GM19463 (cell line): ENCODE results near the gene PRXL2C.
"Not testable (repeated sequence)": the region's sequence is repeated elsewhere in the genome, so short reads cannot be mapped to it uniquely, and the experiment has no call there.

Experiments used
- ATAC-seq: cut with Tn5 transposase; IDR thresholded peaks from one replicate; pipeline ENCODE4 v1.9.1; 2021; ENCODE audit warnings: mild to moderate bottlenecking, moderate library complexity; ENCODE audit not compliant: unreplicated experiment

Gene PRXL2C

GRCh38 chr9:96649620-96650324, 5.3 kb downstream of the PRXL2C start:
- ATAC-seq: no peak

DNA sequence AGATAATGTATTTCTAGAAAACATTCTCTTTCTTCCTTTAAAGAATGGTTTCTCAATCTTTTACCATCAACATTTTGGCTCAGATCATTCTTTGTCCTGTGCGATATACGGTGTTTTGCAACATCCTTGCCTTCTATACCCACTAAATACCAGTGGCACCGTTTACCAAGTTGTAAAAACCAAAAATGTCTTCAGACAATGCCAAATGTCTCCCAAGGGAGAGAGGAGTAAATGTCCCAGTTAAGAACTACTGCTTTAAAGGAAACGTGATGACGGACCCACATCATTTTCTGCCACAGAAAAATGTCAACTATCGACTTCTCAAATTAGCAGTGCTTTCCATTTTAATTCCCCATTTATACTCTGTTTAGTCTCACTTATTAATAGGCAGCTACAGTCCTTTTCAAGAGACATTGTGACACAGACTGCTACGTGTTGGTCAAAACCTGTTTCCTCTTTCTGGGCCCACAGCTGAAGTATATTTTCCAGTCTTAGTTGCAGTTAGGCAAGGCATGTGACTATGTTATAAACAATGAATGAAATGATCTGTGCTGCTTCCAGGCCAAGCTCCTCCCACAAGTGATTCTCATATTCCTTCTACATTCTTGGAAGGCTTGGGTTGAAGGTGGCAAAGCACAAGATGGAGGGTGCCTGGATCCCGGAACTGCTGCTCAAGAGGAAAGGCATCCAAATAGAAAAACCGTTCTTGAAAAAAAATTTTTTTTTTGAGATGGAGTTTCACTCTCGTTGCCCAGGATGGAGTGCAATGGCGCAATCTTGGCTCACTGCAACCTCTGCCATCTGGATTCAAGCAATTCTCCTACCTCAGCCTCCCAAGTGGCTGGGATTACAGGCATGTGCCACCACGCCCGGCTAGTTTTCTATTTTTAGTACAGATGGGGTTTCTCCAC, 8.8 kb downstream of the PRXL2C start:
- ATAC-seq: no peak

DNA sequence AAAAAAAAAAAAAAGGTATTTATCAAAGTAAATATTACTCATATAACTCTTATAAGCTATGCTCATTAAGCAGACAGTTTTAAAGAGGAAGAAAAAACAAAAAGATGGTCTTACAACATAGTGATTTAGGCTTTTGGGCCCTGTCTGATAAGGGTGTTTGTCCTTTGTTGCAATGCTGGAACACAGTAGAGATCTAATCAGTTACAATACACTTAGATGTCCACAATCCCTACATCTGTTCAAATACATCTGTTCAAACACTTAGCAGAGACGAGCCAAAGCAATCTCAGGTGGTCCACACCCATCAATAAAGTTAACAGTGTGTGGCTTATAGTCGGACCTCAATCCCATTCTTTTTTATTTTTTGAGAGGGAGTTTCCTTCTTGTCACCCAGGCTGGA, 11.0 kb downstream of the PRXL2C start:
- no peak for ATAC-seq

DNA sequence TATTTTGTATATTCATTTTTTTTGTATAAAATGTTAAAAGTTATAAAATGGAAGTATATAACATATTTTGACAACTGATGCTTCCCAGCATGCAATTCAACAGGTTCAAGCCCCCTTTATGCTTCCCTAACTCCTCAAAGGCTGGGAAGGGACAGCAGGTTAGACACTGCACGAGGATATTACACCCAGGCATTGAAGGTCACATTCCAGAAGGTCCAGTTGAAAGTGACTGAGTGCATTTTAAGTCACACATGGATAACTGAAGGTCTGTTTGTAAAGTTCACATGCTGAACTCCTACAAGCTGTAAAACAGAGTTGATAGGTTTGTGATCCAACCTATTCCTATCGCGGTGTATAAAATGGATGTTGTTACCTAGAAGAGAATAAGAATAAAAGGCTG, 13.6 kb downstream of the PRXL2C start:
- no peak for ATAC-seq

- no peak for ATAC-seq
These were observed 16.3 kb downstream of the PRXL2C start for GRCh38 chr9:96638606-96639364.

DNA sequence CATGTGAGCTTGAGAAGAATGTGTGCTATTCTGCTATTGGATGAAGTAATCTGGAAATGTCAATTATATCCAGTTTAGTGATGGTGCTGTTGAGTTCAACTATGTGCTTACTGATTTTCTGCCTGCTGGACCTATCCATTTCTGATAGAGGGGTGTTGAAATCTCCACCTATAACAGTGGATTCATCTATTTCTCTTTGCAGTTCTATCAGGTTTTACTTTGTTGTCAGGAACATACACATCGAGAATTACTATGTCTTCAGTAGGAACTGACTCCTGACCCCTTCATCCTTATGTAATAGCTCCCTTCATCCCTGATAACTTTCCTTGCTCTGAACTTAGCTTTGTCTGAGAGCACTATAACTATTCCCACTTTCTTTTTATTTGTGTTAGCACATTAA, 18.7 kb downstream of the PRXL2C start:
- no peak for ATAC-seq

GRCh38 chr9:96633579-96633978, 21.5 kb downstream of the PRXL2C start:
- ATAC-seq: not testable (repeated sequence)

GRCh38 chr9:96626912-96627311, 28.2 kb downstream of the PRXL2C start:
- no peak for ATAC-seq

GRCh38 chr9:96621618-96622017, 33.5 kb downstream of the PRXL2C start:
- ATAC-seq: no peak

DNA sequence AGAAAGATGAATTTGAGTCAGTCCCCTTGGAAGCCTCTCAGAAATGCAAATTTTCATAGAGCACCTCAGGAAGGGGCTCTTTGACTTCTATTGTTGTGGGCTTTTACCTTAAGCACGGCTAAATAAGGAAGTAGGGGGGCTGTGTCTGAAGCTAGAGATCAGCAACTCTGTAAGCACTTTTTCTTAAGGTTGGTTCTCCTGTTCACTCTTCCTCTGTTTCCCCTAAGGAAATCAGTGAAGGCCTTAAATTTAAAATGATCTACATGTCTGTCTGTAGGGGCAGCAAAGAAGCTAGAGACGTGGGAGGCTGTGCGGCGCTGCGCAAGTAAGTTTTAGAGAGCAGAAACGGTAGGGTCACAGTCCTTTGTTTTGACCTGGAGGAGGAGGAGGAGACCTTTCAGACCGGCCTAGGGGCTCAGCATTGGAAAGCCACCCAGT, 34.3 kb downstream of the PRXL2C start:
- no peak for ATAC-seq

DNA sequence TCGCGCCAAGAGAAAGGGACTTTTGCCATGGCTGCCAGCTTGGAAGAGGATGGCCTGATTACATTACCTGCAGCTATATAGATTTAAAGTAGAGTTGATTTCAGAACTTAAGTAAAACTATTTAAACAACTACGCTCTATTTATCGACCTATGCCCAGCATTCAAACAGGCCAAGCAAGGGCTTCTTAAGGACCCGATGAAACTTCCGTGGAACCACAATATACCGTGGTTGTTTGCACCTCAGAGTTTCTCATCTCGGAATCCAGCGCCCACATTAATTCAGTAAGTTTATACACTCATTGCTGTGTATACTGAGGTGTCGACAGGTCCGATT, 35.0 kb downstream of the PRXL2C start:
- no peak for ATAC-seq

GRCh38 chr9:96619491-96620180, 35.5 kb downstream of the PRXL2C start, which contains the start of gene CDC14B:
Gene CDC14B, minus strand, starts transcription at chr9:96619843. Its CDS starts 465 bp downstream, at chr9:96619378.
- peak; percentile 77 for ATAC-seq

- ATAC-seq: no peak
These were observed 36.0 kb downstream of the PRXL2C start for GRCh38 chr9:96619124-96619465.

DNA sequence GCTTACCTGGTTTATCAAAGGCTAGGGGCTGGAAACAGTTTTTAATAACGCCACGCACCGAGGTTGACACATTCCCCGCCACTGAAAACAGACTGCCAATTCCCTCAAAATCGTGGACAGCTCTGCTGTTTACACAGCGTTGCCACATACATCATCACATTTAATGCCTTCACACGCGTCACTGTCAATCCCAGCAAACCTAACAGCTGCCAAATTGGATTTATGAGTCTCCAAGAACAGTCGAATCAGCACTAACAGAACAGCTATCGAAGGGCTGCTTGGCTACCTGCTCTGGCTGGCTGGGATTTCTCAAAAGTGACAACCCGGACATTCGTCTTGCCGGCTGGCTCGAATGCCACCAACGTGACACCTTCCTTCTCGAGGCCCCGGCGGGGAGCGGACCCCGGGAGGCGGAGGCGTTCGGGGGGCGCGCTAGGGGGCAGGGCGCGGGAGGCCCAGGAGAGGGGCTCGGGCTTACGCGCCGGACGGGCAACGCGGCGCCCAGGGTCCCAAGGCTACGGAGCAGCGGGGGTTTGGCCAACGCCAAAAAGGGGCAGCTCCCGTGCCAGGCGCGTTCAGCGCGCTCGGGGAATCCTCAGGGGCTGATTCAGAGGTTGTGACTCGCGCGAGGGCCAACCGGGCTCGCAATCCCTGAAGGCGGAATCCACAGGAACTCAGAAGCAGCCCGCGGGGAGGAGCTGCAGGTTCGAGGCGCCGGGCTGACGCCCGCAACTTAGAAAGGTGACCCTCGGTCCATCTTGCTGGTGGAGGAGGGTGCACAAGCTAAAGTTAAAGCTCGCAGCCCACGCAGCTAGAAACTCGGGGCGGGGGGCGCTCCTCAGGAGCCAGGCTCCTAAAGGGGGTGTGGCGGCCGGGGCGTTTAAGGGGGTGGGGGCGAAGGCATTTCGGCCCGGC, 36.7 kb downstream of the PRXL2C start:
- no peak for ATAC-seq

DNA sequence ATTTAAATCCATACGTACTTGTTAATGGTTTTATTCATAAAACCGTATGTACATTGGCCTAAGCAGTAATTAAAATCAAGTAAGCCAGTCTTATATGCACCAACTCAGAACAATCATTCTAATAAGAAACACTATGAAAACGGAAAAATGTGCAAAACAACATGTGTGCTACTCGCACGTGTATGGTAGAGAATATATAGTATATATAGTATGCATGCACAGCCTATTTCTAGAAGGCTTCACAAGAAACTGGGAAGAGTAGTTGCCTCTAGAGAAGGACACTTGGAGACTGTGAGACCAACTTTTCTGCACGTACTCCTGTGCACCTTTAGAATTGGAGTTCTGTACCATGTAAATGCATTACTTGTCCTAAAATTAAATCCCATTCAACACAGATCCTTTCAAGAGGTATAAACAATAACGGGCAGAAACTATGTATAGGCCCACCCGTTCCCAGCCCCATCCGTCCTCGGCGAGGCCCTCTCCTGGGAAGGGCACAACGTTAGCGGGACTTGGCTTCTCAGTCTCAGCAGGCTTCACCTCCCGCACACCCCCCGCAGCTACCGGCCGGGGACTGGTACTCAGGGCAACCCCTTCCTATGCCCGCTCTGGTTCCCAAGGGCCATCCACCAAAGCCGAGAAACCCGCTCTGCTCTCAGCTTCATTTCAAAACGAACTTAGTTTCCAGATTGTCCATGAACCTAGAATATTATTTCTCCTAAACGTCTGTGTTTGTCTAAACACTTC, 37.5 kb downstream of the PRXL2C start:
- no peak for ATAC-seq

GRCh38 chr9:96616817-96617438, 38.2 kb downstream of the PRXL2C start:
- ATAC-seq: no peak

GRCh38 chr9:96615411-96615810, 39.7 kb downstream of the PRXL2C start:
- no peak for ATAC-seq

- ATAC-seq: not testable (repeated sequence)
These were observed 40.5 kb downstream of the PRXL2C start for GRCh38 chr9:96614664-96615063.
